Testis (tissue), 2 donors: ENCODE data around the gene ROM1.

Experiments used
- POLR2A ChIP-seq: fragments of 450-650 bp; IDR thresholded peaks from one replicate; pipeline ENCODE4 v1.6.1; 2017; ENCODE audit warnings: antibody characterized with exemption, mild to moderate bottlenecking, moderate library complexity
- TF ChIP-seq, protein P1 (sequence below), 3 experiments: fragments of 450-650 bp in 2 of 3; fragments of 200-600 bp in 1 of 3; sonication (generic) in 1 of 3; IDR thresholded peaks; one replicate each; pipeline ENCODE4 v1.5.1; 2016 to 2019; ENCODE audit warnings: antibody characterized with exemption in 3 of 3, mild to moderate bottlenecking in 2 of 3, moderate library complexity in 1 of 3

DNA sequence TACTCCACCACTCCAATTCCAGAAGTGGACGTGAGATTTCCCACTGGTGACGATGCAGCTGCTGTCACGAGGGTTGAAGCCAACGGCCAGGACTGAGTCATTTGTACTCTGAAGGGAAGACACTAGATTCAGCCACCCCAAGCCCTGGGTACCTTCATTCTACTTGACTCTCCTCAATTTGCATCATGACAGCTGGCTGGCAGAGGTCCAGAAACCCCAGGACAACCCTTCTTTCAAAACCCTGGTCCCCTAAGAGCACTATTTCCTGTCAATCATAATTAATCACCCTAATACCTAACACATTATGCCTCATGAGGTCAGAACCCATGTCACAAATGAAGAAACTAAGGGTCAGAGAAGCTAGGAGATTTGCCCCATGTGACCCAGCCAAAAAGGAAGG lies 5.3 kb upstream of the ROM1 start:
- TF ChIP-seq POLR2A, result no peak
- TF ChIP-seq, protein P1, sequence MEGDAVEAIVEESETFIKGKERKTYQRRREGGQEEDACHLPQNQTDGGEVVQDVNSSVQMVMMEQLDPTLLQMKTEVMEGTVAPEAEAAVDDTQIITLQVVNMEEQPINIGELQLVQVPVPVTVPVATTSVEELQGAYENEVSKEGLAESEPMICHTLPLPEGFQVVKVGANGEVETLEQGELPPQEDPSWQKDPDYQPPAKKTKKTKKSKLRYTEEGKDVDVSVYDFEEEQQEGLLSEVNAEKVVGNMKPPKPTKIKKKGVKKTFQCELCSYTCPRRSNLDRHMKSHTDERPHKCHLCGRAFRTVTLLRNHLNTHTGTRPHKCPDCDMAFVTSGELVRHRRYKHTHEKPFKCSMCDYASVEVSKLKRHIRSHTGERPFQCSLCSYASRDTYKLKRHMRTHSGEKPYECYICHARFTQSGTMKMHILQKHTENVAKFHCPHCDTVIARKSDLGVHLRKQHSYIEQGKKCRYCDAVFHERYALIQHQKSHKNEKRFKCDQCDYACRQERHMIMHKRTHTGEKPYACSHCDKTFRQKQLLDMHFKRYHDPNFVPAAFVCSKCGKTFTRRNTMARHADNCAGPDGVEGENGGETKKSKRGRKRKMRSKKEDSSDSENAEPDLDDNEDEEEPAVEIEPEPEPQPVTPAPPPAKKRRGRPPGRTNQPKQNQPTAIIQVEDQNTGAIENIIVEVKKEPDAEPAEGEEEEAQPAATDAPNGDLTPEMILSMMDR (IDR thresholded peaks at IDR 0.05), result no peak
